NCI-H2081 (cell line): Measurements from ENCODE around the gene IRGM.

Experiments used
- DNase-seq, 2 experiments: peaks; one replicate each; lab custom pipeline; 2025; lab: John Stamatoyannopoulos, UW

Gene IRGM

DNA sequence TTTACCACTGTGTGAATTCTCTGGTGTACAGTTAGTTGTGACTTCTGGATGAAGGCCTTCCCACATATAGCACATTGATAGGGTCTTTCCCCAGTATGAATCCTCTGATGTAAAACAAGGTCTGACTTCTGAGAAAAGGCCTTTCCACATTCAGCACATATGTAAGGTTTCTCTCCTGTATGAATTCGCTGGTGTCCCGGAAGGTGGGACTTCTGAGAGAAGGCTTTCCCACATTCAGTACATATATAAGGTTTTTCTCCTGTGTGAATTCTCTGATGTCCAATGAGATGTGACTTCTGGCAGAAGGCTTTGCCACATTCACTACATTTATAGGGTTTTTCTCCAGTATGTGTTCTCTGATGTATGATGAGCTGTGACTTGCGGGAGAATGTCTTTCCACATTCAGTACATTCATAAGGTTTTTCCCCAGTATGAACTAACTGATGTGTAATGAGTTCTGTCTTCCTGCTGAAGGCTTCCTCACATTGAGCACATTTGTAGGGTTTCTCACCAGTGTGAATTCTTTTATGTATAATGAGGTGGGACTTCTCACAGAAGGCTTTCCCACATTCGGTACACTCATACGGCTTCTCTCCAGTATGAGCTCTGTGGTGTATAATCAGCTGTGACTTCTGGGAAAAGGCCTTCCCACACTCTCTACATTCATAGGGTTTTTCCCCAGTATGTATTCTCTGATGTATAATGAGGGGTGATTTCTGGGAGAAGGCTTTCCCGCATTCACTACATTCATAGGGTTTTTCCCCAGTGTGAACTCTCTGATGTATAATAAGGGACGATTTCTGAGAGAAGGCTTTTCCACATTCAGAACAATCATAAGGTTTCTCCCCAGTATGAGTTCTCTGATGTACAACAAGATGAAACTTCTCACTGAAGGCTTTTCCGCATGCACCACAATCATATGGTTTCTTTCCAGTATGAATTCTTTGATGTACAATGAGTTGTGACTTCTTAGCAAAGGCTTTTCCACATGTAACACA lies 49.4 kb downstream of the IRGM start:
- no peak for DNase-seq
